K562 (cell line): Measurements from ENCODE around the gene ZKSCAN1. TPM values are rescaled to one million over a fixed set of nuclear protein-coding genes. Genes with fewer than 3 reads are reported as not detected.
A peak's percentile ranks its signal among the peaks of the same experiment; 100 is the strongest.

Experiments
- BMI1 ChIP-seq: fragments of 150-350 bp; IDR thresholded peaks from 2 replicates; pipeline ENCODE4 v1.6.1; 2014; ENCODE audit warnings: low read length
- CCNT2 ChIP-seq: IDR thresholded peaks from 2 replicates; pipeline ENCODE4 v1.6.1; 2011; ENCODE audit warnings: borderline replicate concordance, low read depth, mild to moderate bottlenecking, moderate library complexity, mixed read lengths, low read length; ENCODE audit not compliant: insufficient read length; ENCODE audit errors: extremely low read depth
- ESRRB ChIP-seq: fragments of 250-450 bp; sonication (Bioruptor Pico); IDR thresholded peaks from 2 replicates; pipeline ENCODE4 v1.5.0; 2020; ENCODE audit warnings: mild to moderate bottlenecking, moderate library complexity, borderline replicate concordance
- FOS ChIP-seq: IDR thresholded peaks from 3 replicates; pipeline ENCODE4 v1.6.1; 2011; ENCODE audit not compliant: insufficient read length; ENCODE audit errors: extremely low read depth
- HNRNPL ChIP-seq: fragments of 200-400 bp; formaldehyde crosslinking; IDR thresholded peaks from 2 replicates; pipeline ENCODE4 v1.6.1; 2017; ENCODE audit warnings: low read depth, mild to moderate bottlenecking, low read length
- ILK ChIP-seq: fragments of 450-650 bp; IDR thresholded peaks from 2 replicates; pipeline ENCODE4 v1.6.1; 2016; ENCODE audit warnings: missing genetic modification characterization, low read depth, mild to moderate bottlenecking, missing compliant biosample characterization, moderate library complexity, borderline replicate concordance
- MAFG ChIP-seq: fragments of 450-650 bp; conservative IDR thresholded peaks from 2 replicates; pipeline ENCODE4 v1.6.1; 2016; ENCODE audit warnings: missing genetic modification characterization, missing compliant biosample characterization
- NR1H2 ChIP-seq: sonication (generic); formaldehyde crosslinking; IDR thresholded peaks from 2 replicates; pipeline ENCODE4 v1.4.0; 2020; ENCODE audit warnings: mild to moderate bottlenecking, missing genetic modification reagents
- SETDB1 ChIP-seq: IDR thresholded peaks from one replicate; pipeline ENCODE4 v1.6.1; 2012; ENCODE audit warnings: low read length, control low read depth, inconsistent platforms
- SRSF1 ChIP-seq: fragments of 200-400 bp; formaldehyde crosslinking; IDR thresholded peaks from 2 replicates; pipeline ENCODE4 v1.6.1; 2017; ENCODE audit warnings: mild to moderate bottlenecking, low read depth, low read length, moderate library complexity
- SUPT5H ChIP-seq: fragments of 450-650 bp; IDR thresholded peaks from 2 replicates; pipeline ENCODE4 v1.6.1; 2016
- ZKSCAN1 ChIP-seq: fragments of 150-350 bp; IDR thresholded peaks from 2 replicates; pipeline ENCODE4 v1.6.1; 2016; ENCODE audit warnings: low read depth, low read length
- ZNF184 ChIP-seq: sonication (generic); formaldehyde crosslinking; IDR thresholded peaks from 2 replicates; pipeline ENCODE4 v1.5.0; 2020; ENCODE audit warnings: missing genetic modification reagents
- ZNF77 ChIP-seq: fragments of 250-450 bp; sonication (Bioruptor Pico); IDR thresholded peaks from 2 replicates; pipeline ENCODE4 v1.5.0; 2020
- polyA plus RNA-seq, 8 experiments: library from polyadenylated mRNA; depleted of rRNA in 4 of 8; stranded (reverse) in 5 of 8; unstranded in 3 of 8; fragments of >200 nt; fragmentation: Nextera tagmentation in 2 of 8; fragmentation: Illumina TruSeq in 1 of 8; extraction: Ambion mirVana in 2 of 8; extraction: Trizol in 1 of 8; gene quantifications; 2 replicates each; pipeline versions ENCODE4 v1.2.1 to v1.2.3, GENCODE V29; 2011 to 2014; ENCODE audit warnings: inconsistent platforms in 1 of 8, missing spikeins in 1 of 8
- total RNA-seq, 7 experiments: library from RNA; depleted of rRNA in 6 of 7; stranded (reverse); fragments of >200 nt in 6 of 7; fragmentation: Illumina TruSeq in 2 of 7; extraction: Trizol in 2 of 7; gene quantifications; 2 replicates each; pipeline versions ENCODE4 v1.2.1 to v1.2.3, GENCODE V29; 2011 to 2021; ENCODE audit warnings: low replicate concordance in 1 of 7
- TF ChIP-seq, protein P1 (sequence below): sonication (generic); formaldehyde crosslinking; IDR thresholded peaks from 2 replicates; pipeline ENCODE4 v1.8.0; 2022; ENCODE audit warnings: mild to moderate bottlenecking, missing genetic modification reagents
- TF ChIP-seq, protein P2 (sequence below): sonication (generic); formaldehyde crosslinking; IDR thresholded peaks from 2 replicates; pipeline ENCODE4 v1.8.0; 2023; ENCODE audit warnings: missing genetic modification reagents, mild to moderate bottlenecking, borderline replicate concordance
- TF ChIP-seq, protein P3 (sequence below): fragments of 250-450 bp; sonication (Bioruptor Pico); IDR thresholded peaks from 2 replicates; pipeline ENCODE4 v1.4.0; 2020; ENCODE audit warnings: borderline replicate concordance
- TF ChIP-seq, protein P4 (sequence below): fragments of 450-650 bp; formaldehyde crosslinking; IDR thresholded peaks from 2 replicates; pipeline ENCODE4 v1.4.0; 2020; ENCODE audit warnings: mild to moderate bottlenecking, moderate library complexity

The ZKSCAN1 gene
- total and polyA plus RNA-seq, 9 of the 15 experiments (the other 6 are each of a cell fraction or from before 2014, with no cell fraction given), result 5.3 to 43.0 (median 23.2) TPM

DNA sequence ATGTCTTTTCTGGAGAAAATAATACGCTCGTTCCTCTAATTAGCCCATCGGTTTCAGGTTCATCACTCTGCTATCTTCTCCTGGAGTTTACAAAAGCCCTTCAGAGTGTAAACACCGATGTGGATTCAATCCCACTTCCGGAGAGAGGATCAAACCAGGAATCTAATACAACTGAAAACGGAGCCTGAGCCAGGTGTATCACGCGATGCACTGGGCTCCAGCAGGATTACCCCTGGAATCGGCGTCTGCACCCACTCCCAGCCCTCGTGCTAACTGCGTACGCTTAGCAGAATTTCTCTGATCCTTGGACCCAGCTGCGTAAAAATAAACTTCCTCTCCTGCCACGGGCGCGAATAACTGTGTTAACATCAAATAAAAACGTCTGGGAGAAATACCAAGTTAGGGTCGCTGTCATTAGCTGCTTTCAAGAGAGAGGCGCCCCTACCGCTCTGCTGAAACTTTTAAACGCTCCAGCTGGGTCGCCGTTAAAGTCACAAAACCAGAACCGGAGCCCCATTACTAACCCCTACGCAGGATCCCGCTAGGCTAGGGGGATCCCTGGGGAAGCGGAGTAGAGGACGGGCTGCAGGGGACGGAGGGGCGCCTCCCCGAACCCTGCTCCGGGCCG, 65.6 kb downstream of the ZKSCAN1 start (continued):
- TF ChIP-seq, protein P1, sequence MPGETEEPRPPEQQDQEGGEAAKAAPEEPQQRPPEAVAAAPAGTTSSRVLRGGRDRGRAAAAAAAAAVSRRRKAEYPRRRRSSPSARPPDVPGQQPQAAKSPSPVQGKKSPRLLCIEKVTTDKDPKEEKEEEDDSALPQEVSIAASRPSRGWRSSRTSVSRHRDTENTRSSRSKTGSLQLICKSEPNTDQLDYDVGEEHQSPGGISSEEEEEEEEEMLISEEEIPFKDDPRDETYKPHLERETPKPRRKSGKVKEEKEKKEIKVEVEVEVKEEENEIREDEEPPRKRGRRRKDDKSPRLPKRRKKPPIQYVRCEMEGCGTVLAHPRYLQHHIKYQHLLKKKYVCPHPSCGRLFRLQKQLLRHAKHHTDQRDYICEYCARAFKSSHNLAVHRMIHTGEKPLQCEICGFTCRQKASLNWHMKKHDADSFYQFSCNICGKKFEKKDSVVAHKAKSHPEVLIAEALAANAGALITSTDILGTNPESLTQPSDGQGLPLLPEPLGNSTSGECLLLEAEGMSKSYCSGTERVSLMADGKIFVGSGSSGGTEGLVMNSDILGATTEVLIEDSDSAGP (CRISPR knock-in tag), result no peak
- TF ChIP-seq ZNF184 (CRISPR knock-in tag) (no peak), NR1H2 (no peak), MAFG (no peak), SETDB1 (no peak), FOS (no peak), ILK (tag) (no peak), HNRNPL (no peak), ZNF77 (CRISPR knock-in tag) (no peak), CCNT2 (no peak), ZKSCAN1 (no peak), SRSF1 (no peak), ESRRB (CRISPR knock-in tag) (no peak), SUPT5H (no peak), BMI1 (no peak)
- TF ChIP-seq, protein P2, sequence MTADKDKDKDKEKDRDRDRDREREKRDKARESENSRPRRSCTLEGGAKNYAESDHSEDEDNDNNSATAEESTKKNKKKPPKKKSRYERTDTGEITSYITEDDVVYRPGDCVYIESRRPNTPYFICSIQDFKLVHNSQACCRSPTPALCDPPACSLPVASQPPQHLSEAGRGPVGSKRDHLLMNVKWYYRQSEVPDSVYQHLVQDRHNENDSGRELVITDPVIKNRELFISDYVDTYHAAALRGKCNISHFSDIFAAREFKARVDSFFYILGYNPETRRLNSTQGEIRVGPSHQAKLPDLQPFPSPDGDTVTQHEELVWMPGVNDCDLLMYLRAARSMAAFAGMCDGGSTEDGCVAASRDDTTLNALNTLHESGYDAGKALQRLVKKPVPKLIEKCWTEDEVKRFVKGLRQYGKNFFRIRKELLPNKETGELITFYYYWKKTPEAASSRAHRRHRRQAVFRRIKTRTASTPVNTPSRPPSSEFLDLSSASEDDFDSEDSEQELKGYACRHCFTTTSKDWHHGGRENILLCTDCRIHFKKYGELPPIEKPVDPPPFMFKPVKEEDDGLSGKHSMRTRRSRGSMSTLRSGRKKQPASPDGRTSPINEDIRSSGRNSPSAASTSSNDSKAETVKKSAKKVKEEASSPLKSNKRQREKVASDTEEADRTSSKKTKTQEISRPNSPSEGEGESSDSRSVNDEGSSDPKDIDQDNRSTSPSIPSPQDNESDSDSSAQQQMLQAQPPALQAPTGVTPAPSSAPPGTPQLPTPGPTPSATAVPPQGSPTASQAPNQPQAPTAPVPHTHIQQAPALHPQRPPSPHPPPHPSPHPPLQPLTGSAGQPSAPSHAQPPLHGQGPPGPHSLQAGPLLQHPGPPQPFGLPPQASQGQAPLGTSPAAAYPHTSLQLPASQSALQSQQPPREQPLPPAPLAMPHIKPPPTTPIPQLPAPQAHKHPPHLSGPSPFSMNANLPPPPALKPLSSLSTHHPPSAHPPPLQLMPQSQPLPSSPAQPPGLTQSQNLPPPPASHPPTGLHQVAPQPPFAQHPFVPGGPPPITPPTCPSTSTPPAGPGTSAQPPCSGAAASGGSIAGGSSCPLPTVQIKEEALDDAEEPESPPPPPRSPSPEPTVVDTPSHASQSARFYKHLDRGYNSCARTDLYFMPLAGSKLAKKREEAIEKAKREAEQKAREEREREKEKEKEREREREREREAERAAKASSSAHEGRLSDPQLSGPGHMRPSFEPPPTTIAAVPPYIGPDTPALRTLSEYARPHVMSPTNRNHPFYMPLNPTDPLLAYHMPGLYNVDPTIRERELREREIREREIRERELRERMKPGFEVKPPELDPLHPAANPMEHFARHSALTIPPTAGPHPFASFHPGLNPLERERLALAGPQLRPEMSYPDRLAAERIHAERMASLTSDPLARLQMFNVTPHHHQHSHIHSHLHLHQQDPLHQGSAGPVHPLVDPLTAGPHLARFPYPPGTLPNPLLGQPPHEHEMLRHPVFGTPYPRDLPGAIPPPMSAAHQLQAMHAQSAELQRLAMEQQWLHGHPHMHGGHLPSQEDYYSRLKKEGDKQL (CRISPR knock-in tag), result no peak
- TF ChIP-seq, protein P3, sequence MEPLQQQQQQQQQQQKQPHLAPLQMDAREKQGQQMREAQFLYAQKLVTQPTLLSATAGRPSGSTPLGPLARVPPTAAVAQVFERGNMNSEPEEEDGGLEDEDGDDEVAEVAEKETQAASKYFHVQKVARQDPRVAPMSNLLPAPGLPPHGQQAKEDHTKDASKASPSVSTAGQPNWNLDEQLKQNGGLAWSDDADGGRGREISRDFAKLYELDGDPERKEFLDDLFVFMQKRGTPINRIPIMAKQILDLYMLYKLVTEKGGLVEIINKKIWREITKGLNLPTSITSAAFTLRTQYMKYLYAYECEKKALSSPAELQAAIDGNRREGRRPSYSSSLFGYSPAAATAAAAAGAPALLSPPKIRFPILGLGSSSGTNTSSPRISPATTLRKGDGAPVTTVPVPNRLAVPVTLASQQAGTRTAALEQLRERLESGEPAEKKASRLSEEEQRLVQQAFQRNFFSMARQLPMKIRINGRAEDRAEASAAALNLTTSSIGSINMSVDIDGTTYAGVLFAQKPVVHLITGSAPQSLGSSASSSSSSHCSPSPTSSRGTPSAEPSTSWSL (CRISPR knock-in tag), result no peak
- TF ChIP-seq, protein P4, sequence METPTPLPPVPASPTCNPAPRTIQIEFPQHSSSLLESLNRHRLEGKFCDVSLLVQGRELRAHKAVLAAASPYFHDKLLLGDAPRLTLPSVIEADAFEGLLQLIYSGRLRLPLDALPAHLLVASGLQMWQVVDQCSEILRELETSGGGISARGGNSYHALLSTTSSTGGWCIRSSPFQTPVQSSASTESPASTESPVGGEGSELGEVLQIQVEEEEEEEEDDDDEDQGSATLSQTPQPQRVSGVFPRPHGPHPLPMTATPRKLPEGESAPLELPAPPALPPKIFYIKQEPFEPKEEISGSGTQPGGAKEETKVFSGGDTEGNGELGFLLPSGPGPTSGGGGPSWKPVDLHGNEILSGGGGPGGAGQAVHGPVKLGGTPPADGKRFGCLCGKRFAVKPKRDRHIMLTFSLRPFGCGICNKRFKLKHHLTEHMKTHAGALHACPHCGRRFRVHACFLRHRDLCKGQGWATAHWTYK (CRISPR knock-in tag), result 0 out of 2 replicates have a peak, but pooled peaks have one; percentile 28
